ENCODE measurements around the gene AKAP3.

The AKAP3 gene

DNA sequence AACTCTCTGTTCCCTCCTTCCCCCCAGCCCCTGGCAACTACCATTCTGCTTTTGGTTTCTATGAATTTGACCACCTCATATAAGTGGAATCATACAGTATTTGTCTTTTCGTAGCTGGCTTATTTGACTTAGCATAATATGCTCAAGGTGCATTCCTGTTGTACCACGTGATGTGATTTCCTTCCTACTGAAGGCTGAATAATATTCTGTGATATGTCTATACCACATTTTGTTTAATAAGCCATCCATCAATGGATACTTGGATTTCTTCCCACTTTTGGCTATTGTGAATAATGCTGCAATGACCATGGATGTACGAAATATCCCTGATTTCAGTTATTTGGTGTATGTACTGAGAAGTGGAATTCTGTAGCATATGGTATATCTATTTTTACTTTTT lies 16.4 kb upstream of the AKAP3 start:
- CTCF ChIA-PET, result no interaction called here
- Histone ChIP-seq H3K4me3 (ENCODE audit: low read depth, low read length) (no peak overlapping the region), H3K27ac (ENCODE audit: extremely low read depth, low read depth, low read length) (no peak overlapping the region), H3K36me3 (ENCODE audit: control insufficient read depth in 2 of 2, insufficient read depth in 1 of 2, low read length in 2 of 2) (peaks cover 63 to 97% of the 10 kb centered on the region in 2 experiments), H3K9me3 (ENCODE audit: control insufficient read depth, insufficient read depth, low read depth, low read length) (no peaks in the 10 kb centered on the region), H3K4me1 (ENCODE audit: control insufficient read depth, insufficient read depth, low read length) (no peaks in the 10 kb centered on the region)
- TF ChIP-seq ZNF544 (tag by site-specific recombination; IDR thresholded peaks at IDR 0.05) (no peak), GLI4 (tag by site-specific recombination; IDR thresholded peaks at IDR 0.05) (no peak), ZNF280D (tag by site-specific recombination; IDR thresholded peaks at IDR 0.05) (no peak), ZSCAN4 (tag by site-specific recombination; IDR thresholded peaks at IDR 0.05) (no peak)
- POLR2A ChIA-PET, result no interaction called here

DNA sequence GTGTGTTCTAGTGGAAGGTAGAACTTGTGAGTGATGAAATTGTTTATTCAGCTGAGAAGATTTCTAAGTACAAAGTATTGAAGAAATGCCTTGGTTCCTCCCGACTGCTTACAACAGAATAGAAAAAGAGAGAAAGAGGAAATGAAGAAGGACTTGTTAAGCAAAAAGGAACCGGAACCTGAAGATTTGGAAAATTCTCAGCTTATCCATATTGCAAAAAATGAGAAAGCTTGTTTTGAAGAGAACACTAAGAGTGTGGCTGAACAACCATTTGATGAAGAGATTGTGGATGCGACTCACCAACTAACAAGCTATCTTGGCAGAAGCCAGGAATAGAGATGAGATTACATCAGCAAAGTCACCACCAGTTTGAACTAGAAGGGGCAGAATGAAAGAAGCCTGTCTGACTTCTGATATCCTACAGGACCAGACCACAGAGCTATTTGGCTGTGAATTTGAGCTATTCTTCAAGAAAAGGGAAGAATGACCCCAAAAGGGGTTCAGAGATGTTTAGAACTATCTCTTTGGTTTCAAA lies 15.2 kb upstream of the AKAP3 start:
- Histone ChIP-seq H3K4me3 (ENCODE audit: low read depth, low read length) (no peak overlapping the region), H3K4me1 (ENCODE audit: control insufficient read depth, insufficient read depth, low read length) (no peaks in the 10 kb centered on the region), H3K27ac (ENCODE audit: extremely low read depth, low read depth, low read length) (no peak overlapping the region), H3K36me3 (ENCODE audit: control insufficient read depth in 2 of 2, insufficient read depth in 1 of 2, low read length in 2 of 2) (peaks cover 62 to 97% of the 10 kb centered on the region in 2 experiments), H3K9me3 (ENCODE audit: control insufficient read depth, insufficient read depth, low read depth, low read length) (no peaks in the 10 kb centered on the region)
- 0 out of 2 replicates have a peak, but pooled peaks have one; percentile 29 for TF ChIP-seq ZNF335 (tag by site-specific recombination; conservative IDR thresholded peaks at IDR 0.05)
- TF ChIP-seq ZNF791 (tag by site-specific recombination; IDR thresholded peaks at IDR 0.05), result no peak
- TF ChIP-seq ZNF280C (tag by site-specific recombination; IDR thresholded peaks at IDR 0.05), result no peak
- no peak for TF ChIP-seq SETDB1 (IDR thresholded peaks at IDR 0.05; ENCODE audit: insufficient read length, low read length)
- POLR2A ChIA-PET, result interaction anchor here (1.1 kb wide), 1 partner anchor 15 kb away, joined by 5 read pairs; the partner anchor contains the start of genes AKAP3 and NDUFA9
- CTCF ChIA-PET, result interaction anchor here (0.7 kb wide), 1 partner anchor 199 kb away, joined by 3 read pairs; no protein-coding TSS in a partner anchor

DNA sequence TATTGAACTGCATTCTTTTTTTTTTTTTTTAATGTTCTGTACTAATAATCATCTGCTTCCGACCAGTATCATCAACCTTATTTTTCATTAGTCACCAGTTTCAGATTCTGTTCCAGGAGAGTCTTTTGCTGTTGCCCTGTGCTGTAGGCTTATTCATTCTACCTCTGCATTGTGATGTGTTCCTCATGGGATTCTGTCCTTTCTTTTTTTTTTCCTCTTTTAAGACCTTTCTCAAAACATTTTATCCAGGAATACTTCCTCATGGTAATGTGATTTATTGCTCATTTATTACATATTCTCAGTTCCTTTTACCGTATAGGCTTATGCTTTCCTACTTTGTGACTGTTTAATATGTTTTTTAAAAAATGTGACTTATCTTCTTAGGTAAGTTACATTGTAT lies 4.8 kb upstream of the AKAP3 start:
- CTCF ChIA-PET, result no interaction called here
- Histone ChIP-seq H3K36me3 (ENCODE audit: control insufficient read depth in 2 of 2, insufficient read depth in 1 of 2, low read length in 2 of 2) (peaks cover 28 to 43% of the 10 kb centered on the region in 2 experiments), H3K4me3 (ENCODE audit: low read depth, low read length) (no peak overlapping the region), H3K9me3 (ENCODE audit: control insufficient read depth, insufficient read depth, low read depth, low read length) (no peaks in the 10 kb centered on the region), H3K27ac (ENCODE audit: extremely low read depth, low read depth, low read length) (no peak overlapping the region), H3K4me1 (ENCODE audit: control insufficient read depth, insufficient read depth, low read length) (peaks cover 19% of the 10 kb centered on the region)
- POLR2A ChIA-PET, result no interaction called here
- TF ChIP-seq KLF16 (tag by site-specific recombination; IDR thresholded peaks at IDR 0.05) (no peak), ZNF280C (tag by site-specific recombination; IDR thresholded peaks at IDR 0.05) (no peak), ZNF530 (tag by site-specific recombination; IDR thresholded peaks at IDR 0.05; ENCODE audit: low read depth) (no peak), ZNF26 (tag by site-specific recombination; IDR thresholded peaks at IDR 0.05) (no peak), BCL11B (tag by site-specific recombination; IDR thresholded peaks at IDR 0.05; ENCODE audit: low read depth) (no peak), ZNF777 (tag by site-specific recombination; IDR thresholded peaks at IDR 0.05; ENCODE audit: borderline replicate concordance) (no peak), ZNF121 (tag by site-specific recombination; IDR thresholded peaks at IDR 0.05) (no peak)
- TF ChIP-seq, protein P1, sequence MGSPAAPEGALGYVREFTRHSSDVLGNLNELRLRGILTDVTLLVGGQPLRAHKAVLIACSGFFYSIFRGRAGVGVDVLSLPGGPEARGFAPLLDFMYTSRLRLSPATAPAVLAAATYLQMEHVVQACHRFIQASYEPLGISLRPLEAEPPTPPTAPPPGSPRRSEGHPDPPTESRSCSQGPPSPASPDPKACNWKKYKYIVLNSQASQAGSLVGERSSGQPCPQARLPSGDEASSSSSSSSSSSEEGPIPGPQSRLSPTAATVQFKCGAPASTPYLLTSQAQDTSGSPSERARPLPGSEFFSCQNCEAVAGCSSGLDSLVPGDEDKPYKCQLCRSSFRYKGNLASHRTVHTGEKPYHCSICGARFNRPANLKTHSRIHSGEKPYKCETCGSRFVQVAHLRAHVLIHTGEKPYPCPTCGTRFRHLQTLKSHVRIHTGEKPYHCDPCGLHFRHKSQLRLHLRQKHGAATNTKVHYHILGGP (tag by site-specific recombination; IDR thresholded peaks at IDR 0.05), result no peak
